HG03097 (cell line): ENCODE results near the gene KCNMB2.

Experiments used
- ATAC-seq: cut with Tn5 transposase; IDR thresholded peaks from one replicate; pipeline ENCODE4 v1.9.1; 2021; ENCODE audit not compliant: unreplicated experiment, low FRiP score

The KCNMB2 gene

DNA sequence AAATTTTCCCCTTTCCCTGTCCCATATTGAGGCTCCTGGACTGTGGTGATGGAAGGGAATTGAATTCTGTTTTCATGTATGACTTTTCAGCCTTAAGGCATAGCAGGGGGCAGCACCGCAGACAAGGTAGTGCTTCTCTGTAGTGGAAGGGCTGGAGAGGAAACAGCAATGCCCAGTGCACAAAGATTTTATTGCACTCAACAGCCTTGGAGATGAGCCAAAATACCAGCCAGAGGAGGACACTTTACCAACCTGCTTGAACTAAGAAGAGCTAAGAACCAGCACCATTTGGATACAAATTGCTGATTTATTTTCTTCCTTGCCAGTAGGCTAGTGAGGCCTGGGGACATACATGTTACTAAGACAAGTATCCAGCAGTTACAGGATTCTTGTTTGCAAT is 98.7 kb downstream of the KCNMB2 start:
- ATAC-seq: no peak

DNA sequence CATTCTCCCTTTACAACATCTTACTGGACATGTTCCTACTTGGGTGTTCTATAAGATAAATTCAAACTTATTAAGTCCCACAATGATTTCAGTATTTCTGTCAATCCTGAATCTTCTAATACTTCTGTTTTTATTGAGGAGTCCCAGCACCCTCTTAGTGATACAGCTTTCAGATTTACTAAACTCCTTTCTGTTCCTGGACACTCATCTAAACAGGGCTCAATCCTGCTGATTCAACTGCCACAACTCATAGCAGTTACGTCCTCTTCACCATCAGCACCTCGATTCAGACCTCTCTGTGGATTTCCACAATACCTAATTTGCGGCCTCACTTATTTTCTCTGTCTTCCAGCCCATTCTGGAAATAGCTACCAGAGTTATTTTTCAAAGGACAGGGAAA is 101.6 kb downstream of the KCNMB2 start:
- ATAC-seq: no peak

DNA sequence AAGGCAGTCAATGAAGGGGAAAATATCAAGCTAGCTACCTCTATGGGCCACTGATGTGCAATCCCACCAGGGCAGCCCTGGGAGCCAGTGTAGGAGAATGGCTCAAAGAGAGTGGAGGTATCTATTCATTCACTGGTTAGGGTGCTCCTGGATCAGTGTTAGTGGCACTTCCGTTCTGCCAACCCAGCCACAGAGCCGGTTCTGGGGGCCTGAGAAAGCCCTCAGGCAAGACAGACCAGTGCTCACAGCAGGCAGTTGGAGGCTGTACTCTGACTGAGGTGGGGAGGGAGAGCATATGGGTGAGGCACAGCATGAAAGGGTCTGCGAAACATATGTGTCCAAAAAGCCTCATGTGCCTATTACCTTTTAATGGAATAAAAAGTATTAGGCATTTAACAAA is 109.3 kb downstream of the KCNMB2 start:
- ATAC-seq: no peak

DNA sequence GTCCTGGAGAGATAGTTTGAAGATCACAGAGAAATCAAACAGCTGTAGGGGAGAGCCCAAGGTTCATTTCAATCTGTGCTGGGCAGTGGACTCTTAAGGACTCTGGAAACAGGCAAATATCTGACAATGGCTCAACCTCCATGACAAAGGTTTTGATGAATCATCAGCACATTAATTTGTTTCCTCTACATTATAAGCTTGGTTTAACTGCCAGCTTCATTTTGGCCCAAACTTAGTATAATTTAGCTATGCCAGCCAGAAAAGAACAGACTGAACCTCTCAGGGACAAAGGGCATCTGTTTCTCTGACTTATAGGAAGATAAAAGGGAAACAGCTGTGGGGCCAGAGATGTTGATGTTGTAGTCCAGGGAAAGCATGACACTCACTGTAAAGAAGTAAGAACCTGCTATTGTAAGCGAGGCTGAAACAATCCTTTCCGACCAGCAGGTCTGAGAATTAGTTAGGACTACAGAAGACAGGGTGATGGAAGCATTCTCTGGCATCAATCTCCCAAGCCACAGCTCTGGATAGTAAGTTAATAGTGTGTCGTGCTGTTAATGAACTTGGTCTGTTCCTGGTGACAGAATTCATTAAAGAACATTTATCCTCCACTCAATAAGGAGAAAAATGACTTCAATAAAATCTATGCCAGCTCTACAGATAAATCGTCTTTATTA is 110.1 kb downstream of the KCNMB2 start:
- ATAC-seq: no peak

DNA sequence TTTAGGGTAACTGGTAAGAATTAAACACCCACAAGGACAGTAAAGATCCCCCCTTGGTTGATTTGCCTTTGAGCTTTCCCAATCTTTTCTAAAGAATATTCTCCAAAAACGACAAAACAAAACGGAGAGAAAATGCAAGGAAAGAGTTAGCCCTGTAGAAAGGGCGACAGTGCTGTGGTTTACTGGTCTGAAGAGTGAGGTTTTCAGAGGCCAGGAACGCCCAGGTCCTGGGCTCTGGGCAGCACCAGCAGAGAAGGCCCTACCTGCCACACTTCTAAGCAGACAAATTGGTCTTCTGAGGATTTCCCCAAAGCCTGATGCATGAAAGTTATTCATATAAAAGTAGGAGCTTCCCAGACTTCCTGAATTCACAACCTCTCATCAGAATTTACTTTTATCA is 119.3 kb downstream of the KCNMB2 start:
- no peak for ATAC-seq

DNA sequence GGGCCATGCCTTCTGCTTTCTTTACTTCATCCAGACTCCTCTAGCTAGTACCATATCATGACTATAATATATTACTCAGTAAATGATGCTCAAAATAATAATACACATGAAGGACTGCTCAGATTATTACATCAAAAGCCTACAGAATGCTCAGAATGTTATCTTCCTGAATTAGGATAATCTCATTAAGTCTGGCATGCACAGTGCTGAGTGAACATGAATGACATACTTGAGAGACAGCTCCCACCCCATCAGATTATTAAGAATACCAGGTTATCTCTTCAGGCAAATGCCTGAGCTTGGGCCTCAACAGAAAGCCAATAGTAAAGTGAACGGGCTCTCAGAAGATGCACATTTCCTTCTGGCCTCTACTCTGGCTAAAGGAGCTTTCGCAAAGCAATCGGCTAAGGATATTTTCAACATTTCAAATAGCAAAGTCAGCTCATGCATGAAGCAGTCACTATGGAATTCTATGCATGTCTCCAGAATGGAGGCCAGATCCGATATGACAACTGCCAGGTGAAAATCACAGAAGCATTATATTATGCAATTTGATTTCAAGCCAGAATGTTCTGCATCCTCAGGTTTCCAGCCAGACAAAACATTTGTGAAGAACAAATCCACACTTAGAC is 122.6 kb downstream of the KCNMB2 start:
- no peak for ATAC-seq

DNA sequence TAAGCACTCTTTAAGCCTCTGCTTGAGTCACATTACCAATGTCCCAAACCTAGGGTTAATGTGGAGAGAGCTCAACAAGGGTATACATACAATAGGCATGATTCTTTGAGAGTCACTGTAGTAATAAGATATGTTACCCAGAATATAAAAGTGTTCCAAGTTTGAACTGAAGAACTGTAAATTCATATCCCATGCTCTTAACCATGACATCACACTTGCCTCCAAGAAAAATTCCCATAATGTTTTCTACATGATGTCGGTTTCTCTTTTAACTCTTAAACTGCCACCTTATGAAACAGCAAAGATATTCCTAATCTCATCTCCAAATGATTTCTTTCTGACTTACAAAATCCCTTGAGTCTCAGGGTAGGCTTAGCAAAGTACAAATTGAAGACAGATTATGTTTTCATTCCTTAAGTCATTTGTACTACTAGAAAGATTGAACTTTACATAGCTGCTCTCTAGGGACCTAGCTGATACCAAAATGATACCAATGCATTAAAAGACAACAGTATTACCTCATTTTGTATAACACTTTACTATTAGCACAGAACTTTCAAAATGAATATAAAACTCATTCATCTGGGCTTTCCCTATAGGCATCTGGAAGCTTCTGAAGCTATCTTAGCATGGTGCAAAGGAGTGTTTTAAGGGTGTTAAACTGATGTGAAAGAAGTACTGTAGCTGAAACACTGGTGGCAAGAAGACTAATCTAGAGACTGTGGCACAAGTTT is 127.1 kb downstream of the KCNMB2 start:
- ATAC-seq: no peak

DNA sequence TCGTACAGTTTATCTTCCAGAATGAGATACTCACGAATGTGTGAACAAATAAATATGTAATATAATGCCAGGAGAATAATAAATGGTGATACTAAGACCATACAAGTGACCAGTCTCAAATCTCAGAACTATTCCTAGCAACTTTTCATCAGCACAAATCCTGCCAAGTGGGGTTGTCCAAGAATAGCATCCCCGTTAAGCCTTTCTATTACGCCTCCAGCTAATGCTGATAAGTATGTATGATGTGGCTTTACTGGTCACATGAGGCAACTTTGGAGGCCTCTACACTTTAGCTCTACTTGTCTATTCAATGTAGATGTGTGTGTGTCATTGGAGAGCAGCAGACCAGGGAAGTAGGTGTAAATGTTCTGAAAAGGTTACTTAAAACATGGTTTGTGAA is 129.5 kb downstream of the KCNMB2 start:
- no peak for ATAC-seq

DNA sequence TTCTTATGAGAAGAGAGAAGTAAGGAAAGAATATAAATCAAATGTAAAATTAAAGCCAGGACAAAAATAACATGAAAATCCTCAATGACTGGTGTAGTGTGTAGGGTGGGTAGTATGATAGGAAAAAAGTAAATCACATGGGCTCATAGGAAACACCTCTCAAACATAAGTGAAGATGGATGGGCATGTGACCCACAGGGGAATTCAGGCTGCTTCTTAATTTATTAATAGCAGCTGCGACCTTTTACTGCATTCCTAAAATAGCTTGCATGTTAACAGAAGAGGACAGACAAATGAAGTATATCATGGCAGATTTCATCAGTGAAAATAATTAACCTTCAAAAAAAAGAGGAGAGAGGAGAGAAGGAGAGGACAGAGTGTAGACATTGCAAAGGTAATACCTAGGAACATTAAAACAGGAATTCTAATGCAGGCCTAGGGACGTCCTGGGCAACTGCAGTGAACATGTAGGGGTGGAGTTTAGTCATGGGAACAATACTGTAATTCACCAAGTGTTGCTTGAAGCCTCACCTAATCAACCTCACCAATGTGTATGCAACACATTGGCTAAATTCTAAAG is 132.9 kb downstream of the KCNMB2 start:
- no peak for ATAC-seq

DNA sequence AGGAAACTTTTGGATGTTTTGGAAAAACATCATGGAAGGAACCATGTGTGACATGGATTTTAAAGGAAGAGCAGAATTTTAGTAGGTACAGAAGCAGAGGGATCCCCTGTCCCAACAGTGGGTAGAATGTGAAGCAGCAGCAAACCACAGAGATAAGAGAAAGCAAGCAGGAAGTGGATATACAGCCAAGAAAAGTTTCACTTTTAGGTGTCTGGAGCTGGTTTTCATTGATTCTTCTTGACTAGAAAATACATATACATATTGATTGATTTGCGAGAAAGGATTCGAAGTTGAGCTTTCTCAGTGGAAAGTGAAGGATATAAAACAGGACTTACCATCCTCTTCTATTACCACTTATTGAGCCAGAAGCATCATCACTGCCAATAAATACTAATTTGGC is 133.5 kb downstream of the KCNMB2 start:
- no peak for ATAC-seq

DNA sequence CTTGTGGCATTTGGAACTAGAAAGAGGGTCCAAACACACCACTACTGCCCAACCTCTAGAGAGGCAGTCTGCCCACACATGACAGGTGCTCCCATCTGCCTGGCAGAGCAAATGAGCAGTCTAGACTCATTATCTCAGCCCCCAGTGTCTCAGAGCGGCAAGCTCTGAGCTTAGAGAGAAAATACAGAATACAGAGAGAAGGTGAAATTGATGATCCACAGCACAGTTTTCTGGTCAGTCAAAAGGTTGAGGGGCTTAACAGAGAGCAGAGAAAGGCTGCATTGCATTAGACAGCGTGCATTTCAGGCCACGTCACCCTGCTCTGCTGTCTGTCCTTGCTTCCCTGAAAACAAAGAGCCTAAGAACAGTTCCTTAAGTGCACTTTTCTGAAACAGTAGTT is 135.1 kb downstream of the KCNMB2 start:
- no peak for ATAC-seq

DNA sequence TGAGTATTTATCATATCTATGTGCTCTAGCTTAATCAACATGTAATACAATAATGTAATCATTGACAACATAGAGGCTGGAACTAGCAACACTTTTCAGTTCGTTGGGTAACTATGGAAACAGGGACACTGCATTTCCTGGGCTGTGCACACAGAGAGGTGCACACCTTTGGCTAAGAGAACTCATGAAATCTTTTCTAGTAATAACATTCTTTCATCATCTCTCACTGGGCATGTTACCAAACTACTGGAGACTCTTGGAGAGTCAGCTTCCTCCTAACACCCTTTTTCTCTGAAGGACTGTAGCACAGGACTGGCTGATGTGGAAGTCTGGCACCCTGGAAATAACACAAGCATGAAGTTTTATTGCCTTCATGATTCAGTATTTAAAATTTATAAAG is 135.6 kb downstream of the KCNMB2 start:
- ATAC-seq: no peak

DNA sequence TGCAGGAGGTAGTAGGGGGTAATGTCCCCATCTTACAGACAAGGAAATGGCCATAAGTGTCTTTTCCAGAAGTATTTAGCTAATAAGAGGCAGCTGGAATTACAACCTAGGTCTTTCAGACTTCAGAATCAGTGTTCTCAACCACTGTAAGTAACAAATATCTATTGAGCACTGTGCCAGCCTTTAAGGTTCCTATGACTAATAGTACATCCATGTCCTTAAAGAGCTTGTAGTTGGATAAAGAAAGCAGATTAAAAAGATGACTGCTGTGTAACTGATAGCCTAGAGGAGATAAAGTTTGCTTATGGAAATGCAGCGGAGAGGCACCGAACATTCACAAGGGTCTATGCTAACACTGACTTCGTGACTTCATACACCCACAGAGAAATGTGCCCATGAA is 136.0 kb downstream of the KCNMB2 start:
- ATAC-seq: no peak

DNA sequence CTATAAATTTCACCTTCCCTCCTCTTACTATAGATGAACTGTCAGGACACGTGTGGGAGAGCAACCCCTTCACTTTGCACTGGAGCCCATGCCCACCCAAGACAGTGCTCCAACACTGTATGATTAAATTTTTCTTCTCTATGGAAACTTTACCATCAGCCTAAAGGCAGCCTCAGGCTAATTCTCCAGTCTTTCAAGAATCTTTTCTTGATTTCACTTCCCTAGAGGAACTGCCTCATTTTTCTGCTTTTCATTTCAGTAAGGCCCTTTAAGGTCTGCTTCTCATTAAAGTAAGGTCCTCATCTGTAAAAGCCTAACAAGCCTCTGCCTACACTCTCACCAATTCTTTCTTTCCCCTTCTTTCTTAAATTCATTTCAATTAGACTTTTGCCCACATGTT is 137.3 kb downstream of the KCNMB2 start:
- ATAC-seq: no peak

DNA sequence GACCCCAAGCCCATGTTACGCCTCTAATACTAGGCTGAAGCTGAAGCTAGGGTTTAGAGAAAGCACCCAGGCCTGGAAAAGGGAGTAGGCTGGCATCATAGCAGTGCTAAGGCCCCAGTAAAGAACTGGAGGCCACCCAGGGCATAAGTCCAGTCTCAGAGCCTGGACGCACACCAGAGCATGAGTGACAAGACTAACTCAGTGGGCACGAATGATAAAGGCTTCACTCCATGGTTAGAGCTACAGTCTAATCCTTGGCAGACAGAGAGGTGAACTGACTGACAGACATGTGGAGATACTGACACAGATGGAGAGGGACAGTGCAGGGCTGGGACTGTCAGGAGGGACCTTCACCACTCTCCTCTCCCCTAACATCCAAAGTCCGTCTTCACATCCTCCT is 139.8 kb downstream of the KCNMB2 start:
- ATAC-seq: no peak

DNA sequence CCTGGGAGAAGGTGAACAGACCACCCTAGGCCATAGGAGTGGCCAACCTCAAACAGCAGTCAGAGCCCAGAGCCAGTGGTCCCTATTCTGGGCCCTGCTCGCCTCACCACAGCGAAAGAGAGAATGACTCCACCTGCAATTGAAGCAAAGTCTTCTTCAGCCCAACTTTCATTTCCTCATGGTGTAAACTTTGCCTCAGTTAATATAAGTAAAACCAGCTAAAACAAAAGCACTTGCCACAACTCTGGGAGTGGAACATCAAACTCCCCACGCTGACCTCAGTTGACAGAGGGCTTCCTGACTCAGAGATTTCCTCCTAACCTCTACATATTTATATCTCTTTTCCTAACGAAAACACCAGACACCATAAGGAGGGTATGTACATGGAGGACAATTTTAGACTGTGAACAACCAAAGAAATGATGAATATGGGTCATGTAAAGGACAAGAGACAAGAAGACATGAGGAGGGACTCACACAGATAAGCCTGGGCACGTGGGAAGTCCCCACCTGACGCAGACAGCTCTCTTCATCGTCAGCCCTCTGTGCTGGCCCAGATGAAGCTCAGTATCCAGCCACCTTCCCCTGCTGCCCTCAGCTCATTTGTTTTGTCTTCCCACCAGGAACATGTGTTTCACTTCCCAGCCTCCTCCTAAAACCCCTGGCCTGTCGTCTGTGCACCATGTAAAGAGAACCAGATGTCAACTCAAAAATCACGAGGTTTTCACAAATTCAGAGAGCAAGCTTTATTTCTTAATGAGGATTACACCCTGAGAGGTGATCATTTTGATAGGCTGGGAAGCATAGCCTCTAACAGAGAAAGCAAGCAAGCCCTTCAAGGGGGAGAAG is 140.9 kb downstream of the KCNMB2 start:
- ATAC-seq: no peak

DNA sequence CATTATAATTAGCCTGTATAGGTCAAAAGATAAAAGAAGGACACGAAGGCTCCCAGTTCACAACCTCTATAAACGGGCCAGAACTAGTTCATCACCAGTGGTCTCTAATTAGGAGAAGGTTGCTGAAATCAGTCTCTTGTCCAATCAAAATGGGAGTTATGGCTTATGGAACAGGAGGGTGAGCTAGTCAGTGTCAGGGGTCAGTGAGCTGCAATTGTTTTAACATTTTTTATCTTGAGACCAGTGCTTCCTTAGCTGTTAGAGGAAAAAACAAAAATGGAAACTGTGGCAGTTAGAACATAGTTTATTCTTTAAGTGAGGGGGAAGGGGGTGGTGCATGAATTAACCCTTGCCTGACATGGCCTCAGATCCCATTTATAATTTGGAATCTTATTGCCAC is 141.7 kb downstream of the KCNMB2 start:
- ATAC-seq: no peak

DNA sequence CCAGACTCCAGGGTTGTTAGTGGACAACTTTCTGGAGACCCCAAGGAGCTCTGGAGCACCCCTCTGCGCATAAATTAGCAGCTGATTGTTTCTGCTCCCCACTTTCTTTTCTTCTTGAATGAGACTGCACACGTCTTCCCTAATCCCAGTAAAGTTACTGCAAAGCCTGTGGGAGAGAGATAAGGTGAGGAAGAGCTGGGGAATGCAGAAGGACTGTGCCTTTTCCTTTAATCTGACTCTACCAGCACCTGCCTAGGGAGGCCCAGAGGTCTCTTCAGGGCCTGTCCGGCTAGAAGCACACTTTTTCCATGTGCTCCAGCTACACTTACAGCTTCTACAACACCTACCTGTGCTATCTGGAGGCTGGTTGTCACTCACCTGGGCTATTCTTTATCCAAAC is 143.8 kb downstream of the KCNMB2 start:
- ATAC-seq: no peak

DNA sequence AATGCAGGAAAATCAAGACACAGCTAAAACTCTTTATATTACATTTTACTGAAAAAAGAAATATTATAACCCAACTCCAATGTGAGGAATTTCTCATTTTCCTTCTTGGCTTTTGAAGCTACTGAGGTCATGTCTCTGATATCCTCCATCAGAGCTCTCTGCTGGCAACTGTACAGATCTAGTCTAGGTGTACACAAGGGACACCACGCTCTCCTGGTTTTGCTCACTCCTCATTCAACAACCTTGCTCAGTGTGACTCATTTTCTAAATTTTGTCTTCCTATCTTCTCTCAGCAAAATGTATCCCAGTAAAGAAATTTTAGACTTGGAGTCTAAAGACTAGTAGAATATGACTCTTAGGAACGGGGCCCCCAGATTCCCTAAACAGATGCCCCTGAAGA is 144.3 kb downstream of the KCNMB2 start:
- ATAC-seq: no peak

DNA sequence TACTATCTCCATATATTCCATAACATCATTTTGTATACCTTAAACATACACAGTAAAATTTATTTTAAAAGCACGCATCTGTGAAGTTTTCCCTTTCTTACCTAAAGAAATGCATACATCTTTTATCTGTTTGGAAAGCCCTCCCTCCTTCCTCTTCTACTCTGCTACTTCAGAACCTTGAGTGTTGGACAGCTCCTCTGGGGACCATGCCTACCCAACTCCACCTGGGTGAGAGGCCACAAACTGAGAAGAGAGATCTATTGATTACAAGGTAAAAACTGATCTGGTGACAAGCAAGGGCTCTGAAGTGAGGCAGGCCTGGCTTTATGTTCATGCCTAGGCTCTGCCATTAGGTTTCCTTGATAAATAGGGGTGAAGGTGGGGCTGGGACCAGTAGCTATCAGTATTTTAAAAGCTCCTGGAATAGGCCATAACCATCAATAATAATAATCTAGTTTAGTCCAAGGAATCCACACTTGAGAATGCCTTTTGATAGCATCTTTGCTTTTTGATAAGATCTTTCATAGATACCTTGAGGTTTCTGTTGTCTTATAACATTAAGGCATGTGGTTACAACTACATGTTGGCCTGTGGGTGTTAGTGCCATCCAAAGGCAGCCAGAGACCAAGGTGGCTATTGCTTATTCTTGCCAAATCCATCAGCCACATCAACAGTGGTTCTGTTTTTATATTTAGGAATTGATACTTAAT is 148.8 kb downstream of the KCNMB2 start:
- ATAC-seq: no peak
